ENCODE data around the gene ZNF821. TPM values are rescaled to one million over a fixed set of nuclear protein-coding genes. Genes with fewer than 3 reads are reported as not detected.
"Not testable (repeated sequence)": the region's sequence is repeated elsewhere in the genome, so short reads cannot be mapped to it uniquely, and the experiment has no call there.

ZNF821 gene
- total RNA-seq, 1 experiment from 2014 or later, result 3.4 TPM

DNA sequence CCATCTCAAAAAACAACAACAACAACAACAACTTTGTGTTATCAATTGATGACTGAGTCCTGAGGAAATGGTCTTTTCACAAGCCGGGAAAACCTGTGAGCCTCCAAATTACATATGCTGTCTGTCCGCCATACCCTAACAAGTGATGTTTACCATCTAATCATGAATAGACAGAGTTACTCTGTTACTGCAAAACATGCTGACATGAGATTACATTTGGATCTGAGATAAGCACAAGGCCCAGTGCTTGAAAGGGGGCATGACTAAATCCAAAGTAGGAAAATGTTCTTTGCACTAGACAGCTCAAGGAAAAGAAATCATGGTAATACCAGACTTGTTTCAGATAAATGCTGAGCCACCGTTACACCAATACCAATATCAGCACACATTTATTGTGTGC is 46.8 kb downstream of the ZNF821 start:
- Mint-ChIP-seq H3K4me3 (ENCODE audit: unreplicated experiment) (no peak overlapping the region), H3K9me3 (ENCODE audit: unreplicated experiment) (no peaks in the 10 kb centered on the region), H3K36me3 (ENCODE audit: insufficient read depth, unreplicated experiment) (no peaks in the 10 kb centered on the region), H3K27ac (ENCODE audit: low read depth, unreplicated experiment) (no peak overlapping the region), H3K27me3 (ENCODE audit: insufficient read depth, unreplicated experiment) (no peaks in the 10 kb centered on the region), H3K4me1 (ENCODE audit: insufficient read depth, unreplicated experiment) (no peaks in the 10 kb centered on the region)
- DNase-seq (ENCODE audit: unreplicated experiment), result no peak
- TF ChIP-seq CTCF (IDR thresholded peaks at IDR 0.05; ENCODE audit: unreplicated experiment), result no peak
- POLR2A ChIA-PET, result no interaction called here
- intact Hi-C loops (cut with micrococcal nuclease), result no loop called here
- no TSS peak for BruUV-seq (replicated peaks)
- CTCF ChIA-PET, result interaction anchor here (0.7 kb wide), 1 partner anchor 730 kb away, joined by 4 read pairs; no protein-coding TSS in a partner anchor

GRCh38 chr16:71834291-71834690 is 49.7 kb downstream of the ZNF821 start:
- intact Hi-C loops (cut with micrococcal nuclease), result no loop called here
- no peaks in the 10 kb centered on the region for H3K27me3 Mint-ChIP-seq (ENCODE audit: insufficient read depth, unreplicated experiment)
- CTCF ChIA-PET, result no interaction called here
- no peak overlapping the region for H3K4me3 Mint-ChIP-seq (ENCODE audit: unreplicated experiment)
- POLR2A ChIA-PET, result interaction anchor here (0.8 kb wide), 1 partner anchor 48 kb away, joined by 3 read pairs; no protein-coding TSS in a partner anchor
- DNase-seq (ENCODE audit: unreplicated experiment), result no peak
- no peak for TF ChIP-seq CTCF (IDR thresholded peaks at IDR 0.05; ENCODE audit: unreplicated experiment)
- no peak overlapping the region for H3K27ac Mint-ChIP-seq (ENCODE audit: low read depth, unreplicated experiment)
- H3K4me1 Mint-ChIP-seq (ENCODE audit: insufficient read depth, unreplicated experiment), result no peaks in the 10 kb centered on the region
- no peaks in the 10 kb centered on the region for H3K9me3 Mint-ChIP-seq (ENCODE audit: unreplicated experiment)
- no TSS peak for BruUV-seq (replicated peaks)
- H3K36me3 Mint-ChIP-seq (ENCODE audit: insufficient read depth, unreplicated experiment), result no peaks in the 10 kb centered on the region

DNA sequence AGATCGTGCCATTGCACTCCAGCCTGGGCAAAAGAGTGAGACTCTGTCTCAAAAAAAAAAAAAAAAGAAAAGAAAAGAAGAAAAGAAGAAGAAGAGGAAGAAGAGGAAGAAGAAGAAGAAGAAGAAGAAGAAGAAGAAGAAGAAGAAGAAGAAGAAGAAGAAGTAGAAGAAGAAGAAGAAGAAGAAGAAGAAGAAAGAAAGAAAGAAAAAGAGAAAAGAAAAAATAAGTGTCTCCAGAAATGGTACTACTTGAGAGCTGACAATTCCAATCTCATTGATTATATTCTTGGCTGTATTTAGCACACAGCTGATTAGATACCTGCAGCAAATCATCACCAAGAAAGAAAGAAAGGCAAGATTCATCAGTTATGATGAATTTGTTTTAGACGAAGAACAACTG is 51.9 kb downstream of the ZNF821 start:
- BruUV-seq (replicated peaks); H3K4me1 Mint-ChIP-seq (ENCODE audit: insufficient read depth, unreplicated experiment); intact Hi-C loops (cut with micrococcal nuclease); H3K27me3 Mint-ChIP-seq (ENCODE audit: insufficient read depth, unreplicated experiment); H3K27ac Mint-ChIP-seq (ENCODE audit: low read depth, unreplicated experiment); H3K9me3 Mint-ChIP-seq (ENCODE audit: unreplicated experiment); DNase-seq (ENCODE audit: unreplicated experiment); H3K4me3 Mint-ChIP-seq (ENCODE audit: unreplicated experiment); H3K36me3 Mint-ChIP-seq (ENCODE audit: insufficient read depth, unreplicated experiment); POLR2A ChIA-PET: not testable (repeated sequence)
- CTCF ChIA-PET, result interaction anchor here (0.6 kb wide), 1 partner anchor 127 kb away, joined by 6 read pairs; no protein-coding TSS in a partner anchor

- DNase-seq (ENCODE audit: unreplicated experiment); H3K4me1 Mint-ChIP-seq (ENCODE audit: insufficient read depth, unreplicated experiment); H3K27ac Mint-ChIP-seq (ENCODE audit: low read depth, unreplicated experiment); intact Hi-C loops (cut with micrococcal nuclease); H3K27me3 Mint-ChIP-seq (ENCODE audit: insufficient read depth, unreplicated experiment); H3K9me3 Mint-ChIP-seq (ENCODE audit: unreplicated experiment); POLR2A ChIA-PET; BruUV-seq (replicated peaks); H3K36me3 Mint-ChIP-seq (ENCODE audit: insufficient read depth, unreplicated experiment); H3K4me3 Mint-ChIP-seq (ENCODE audit: unreplicated experiment): not testable (repeated sequence)
- CTCF ChIA-PET, result interaction anchor here (0.6 kb wide), 1 partner anchor 127 kb away, joined by 6 read pairs; no protein-coding TSS in a partner anchor
Measured at GRCh38 chr16:71831698-71832097, 52.3 kb downstream of the ZNF821 start.

- no peaks in the 10 kb centered on the region for H3K9me3 Mint-ChIP-seq (ENCODE audit: unreplicated experiment)
- no peak overlapping the region for H3K4me3 Mint-ChIP-seq (ENCODE audit: unreplicated experiment)
- H3K4me1 Mint-ChIP-seq (ENCODE audit: insufficient read depth, unreplicated experiment), result no peaks in the 10 kb centered on the region
- H3K27me3 Mint-ChIP-seq (ENCODE audit: insufficient read depth, unreplicated experiment), result no peaks in the 10 kb centered on the region
- intact Hi-C loops (cut with micrococcal nuclease), result no loop called here
- no TSS peak for BruUV-seq (replicated peaks)
- no peak for TF ChIP-seq CTCF (IDR thresholded peaks at IDR 0.05; ENCODE audit: unreplicated experiment)
- ChIA-PET POLR2A (interaction anchor here (1.4 kb wide), 1 partner anchor 21 kb away, joined by 7 read pairs; the partner anchor contains the start of gene AP1G1), CTCF (interaction anchor here (0.6 kb wide), 1 partner anchor 60 kb away, joined by 3 read pairs; no protein-coding TSS in a partner anchor)
- no peaks in the 10 kb centered on the region for H3K36me3 Mint-ChIP-seq (ENCODE audit: insufficient read depth, unreplicated experiment)
- DNase-seq (ENCODE audit: unreplicated experiment), result no peak
- no peak overlapping the region for H3K27ac Mint-ChIP-seq (ENCODE audit: low read depth, unreplicated experiment)
Measured at GRCh38 chr16:71830359-71830758, 53.6 kb downstream of the ZNF821 start.
